Measurements from ENCODE around the gene SIAH2.

DNA sequence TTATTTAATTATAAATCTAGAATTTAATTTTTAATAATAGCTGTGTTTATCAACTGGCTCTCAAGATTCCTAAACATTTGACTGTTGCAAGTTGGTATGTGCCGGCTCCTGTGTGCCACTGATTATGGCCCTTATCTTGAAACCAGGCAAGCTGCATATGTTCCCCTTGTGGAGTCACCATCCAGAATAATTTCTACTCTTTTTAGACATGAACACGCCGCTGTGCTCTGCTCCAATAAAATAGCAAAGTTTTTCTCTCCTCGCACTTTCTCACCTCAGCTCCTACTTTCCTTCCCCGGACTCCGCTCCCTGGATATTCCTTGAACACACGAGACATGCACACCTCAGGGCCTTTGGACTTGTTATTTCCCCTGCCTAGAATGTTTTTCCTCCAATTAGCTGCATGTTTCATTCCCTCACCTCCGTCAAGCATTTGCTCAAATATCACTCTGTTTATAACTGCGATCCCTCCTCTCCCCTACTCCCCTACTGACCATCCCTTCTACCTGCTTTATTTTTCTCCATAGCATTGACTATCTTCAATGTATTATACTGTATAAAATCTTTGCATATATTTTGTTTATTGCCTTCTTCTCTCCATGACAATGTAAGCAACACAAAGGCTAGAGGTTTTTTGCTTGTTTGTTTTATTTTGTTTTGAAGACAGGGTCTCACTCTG, 33.1 kb downstream of the SIAH2 start:
- TF ChIP-seq GATA2 (IDR thresholded peaks at IDR 0.05; ENCODE audit: low read depth, low read length), result no peak
- TF ChIP-seq GATA3 (IDR thresholded peaks at IDR 0.05; ENCODE audit: low read depth, low read length), result no peak

All from SH-SY5Y (cell line).